ENCODE measurements around the gene RBM5.

- TF ChIP-seq POLR2AphosphoS5 (IDR thresholded peaks at IDR 0.05; ENCODE audit: low read depth, low read length): no peak
- TF ChIP-seq RAD21 (IDR thresholded peaks at IDR 0.05; ENCODE audit: low read depth): no peak
- TF ChIP-seq, protein P1, sequence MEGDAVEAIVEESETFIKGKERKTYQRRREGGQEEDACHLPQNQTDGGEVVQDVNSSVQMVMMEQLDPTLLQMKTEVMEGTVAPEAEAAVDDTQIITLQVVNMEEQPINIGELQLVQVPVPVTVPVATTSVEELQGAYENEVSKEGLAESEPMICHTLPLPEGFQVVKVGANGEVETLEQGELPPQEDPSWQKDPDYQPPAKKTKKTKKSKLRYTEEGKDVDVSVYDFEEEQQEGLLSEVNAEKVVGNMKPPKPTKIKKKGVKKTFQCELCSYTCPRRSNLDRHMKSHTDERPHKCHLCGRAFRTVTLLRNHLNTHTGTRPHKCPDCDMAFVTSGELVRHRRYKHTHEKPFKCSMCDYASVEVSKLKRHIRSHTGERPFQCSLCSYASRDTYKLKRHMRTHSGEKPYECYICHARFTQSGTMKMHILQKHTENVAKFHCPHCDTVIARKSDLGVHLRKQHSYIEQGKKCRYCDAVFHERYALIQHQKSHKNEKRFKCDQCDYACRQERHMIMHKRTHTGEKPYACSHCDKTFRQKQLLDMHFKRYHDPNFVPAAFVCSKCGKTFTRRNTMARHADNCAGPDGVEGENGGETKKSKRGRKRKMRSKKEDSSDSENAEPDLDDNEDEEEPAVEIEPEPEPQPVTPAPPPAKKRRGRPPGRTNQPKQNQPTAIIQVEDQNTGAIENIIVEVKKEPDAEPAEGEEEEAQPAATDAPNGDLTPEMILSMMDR (IDR thresholded peaks at IDR 0.05 in 2 of 3, conservative IDR thresholded peaks at IDR 0.05 in 1 of 3; ENCODE audit: borderline replicate concordance in 1 of 3, insufficient read depth in 1 of 3, low read depth in 2 of 3, low read length in 2 of 3): no peak
- TF ChIP-seq POLR2A (IDR thresholded peaks at IDR 0.05; ENCODE audit: borderline replicate concordance, extremely low read depth, insufficient read depth, insufficient read length): no peak
- no peak for TF ChIP-seq EZH2phosphoT487 (IDR thresholded peaks at IDR 0.05; ENCODE audit: borderline replicate concordance)
- TF ChIP-seq SIN3A (IDR thresholded peaks at IDR 0.05; ENCODE audit: low read depth): no peak
- no peak for TF ChIP-seq SP1 (IDR thresholded peaks at IDR 0.05; ENCODE audit: low read depth)
- no peak for TF ChIP-seq ZNF274 (IDR thresholded peaks at IDR 0.05; ENCODE audit: low read depth, low read length)
- TF ChIP-seq EZH2 (IDR thresholded peaks at IDR 0.05): no peak
- TF ChIP-seq, protein P2, sequence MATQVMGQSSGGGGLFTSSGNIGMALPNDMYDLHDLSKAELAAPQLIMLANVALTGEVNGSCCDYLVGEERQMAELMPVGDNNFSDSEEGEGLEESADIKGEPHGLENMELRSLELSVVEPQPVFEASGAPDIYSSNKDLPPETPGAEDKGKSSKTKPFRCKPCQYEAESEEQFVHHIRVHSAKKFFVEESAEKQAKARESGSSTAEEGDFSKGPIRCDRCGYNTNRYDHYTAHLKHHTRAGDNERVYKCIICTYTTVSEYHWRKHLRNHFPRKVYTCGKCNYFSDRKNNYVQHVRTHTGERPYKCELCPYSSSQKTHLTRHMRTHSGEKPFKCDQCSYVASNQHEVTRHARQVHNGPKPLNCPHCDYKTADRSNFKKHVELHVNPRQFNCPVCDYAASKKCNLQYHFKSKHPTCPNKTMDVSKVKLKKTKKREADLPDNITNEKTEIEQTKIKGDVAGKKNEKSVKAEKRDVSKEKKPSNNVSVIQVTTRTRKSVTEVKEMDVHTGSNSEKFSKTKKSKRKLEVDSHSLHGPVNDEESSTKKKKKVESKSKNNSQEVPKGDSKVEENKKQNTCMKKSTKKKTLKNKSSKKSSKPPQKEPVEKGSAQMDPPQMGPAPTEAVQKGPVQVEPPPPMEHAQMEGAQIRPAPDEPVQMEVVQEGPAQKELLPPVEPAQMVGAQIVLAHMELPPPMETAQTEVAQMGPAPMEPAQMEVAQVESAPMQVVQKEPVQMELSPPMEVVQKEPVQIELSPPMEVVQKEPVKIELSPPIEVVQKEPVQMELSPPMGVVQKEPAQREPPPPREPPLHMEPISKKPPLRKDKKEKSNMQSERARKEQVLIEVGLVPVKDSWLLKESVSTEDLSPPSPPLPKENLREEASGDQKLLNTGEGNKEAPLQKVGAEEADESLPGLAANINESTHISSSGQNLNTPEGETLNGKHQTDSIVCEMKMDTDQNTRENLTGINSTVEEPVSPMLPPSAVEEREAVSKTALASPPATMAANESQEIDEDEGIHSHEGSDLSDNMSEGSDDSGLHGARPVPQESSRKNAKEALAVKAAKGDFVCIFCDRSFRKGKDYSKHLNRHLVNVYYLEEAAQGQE (IDR thresholded peaks at IDR 0.05; ENCODE audit: low read depth): no peak
- TF ChIP-seq, protein P3, sequence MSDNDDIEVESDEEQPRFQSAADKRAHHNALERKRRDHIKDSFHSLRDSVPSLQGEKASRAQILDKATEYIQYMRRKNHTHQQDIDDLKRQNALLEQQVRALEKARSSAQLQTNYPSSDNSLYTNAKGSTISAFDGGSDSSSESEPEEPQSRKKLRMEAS (IDR thresholded peaks at IDR 0.05): no peak
- no peak for TF ChIP-seq CEBPB (IDR thresholded peaks at IDR 0.05; ENCODE audit: low read depth)
- TF ChIP-seq ELF1 (IDR thresholded peaks at IDR 0.05; ENCODE audit: borderline replicate concordance, low read depth): no peak
- no peak for TF ChIP-seq ZBTB33 (IDR thresholded peaks at IDR 0.05; ENCODE audit: extremely low read depth, insufficient replicate concordance, low read length)
Measured at GRCh38 chr3:50089609-50089945, 858 bp downstream of the RBM5 start.
